KOPT-K1 (cell line): ENCODE data around the gene ATXN1.
"Not testable (repeated sequence)": the region's sequence is repeated elsewhere in the genome, so short reads cannot be mapped to it uniquely, and the experiment has no call there.

Source experiments
- H3K27ac ChIP-seq: fragments of 200-600 bp; sonication (generic); 2 replicates; pipeline ENCODE4 v1.5.1; 2016; ENCODE audit warnings: antibody characterized with exemption, mild to moderate bottlenecking, low read depth, low read length; ENCODE audit not compliant: poor library complexity, severe bottlenecking
- H3K36me3 ChIP-seq: fragments of 200-600 bp; sonication (generic); 2 replicates; pipeline ENCODE4 v1.5.1; 2017; ENCODE audit warnings: antibody characterized with exemption, mild to moderate bottlenecking, low read length, moderate library complexity; ENCODE audit not compliant: insufficient read depth
- H3K9me3 ChIP-seq: fragments of 200-600 bp; sonication (generic); 2 replicates; pipeline ENCODE4 v1.5.1; 2017; ENCODE audit warnings: antibody characterized with exemption, low read length, mild to moderate bottlenecking; ENCODE audit not compliant: insufficient read depth, poor library complexity, severe bottlenecking

The ATXN1 gene

GRCh38 chr6:16390909-16391450 is 370.3 kb downstream of the ATXN1 start:
- not testable (repeated sequence) for H3K27ac ChIP-seq, H3K9me3 ChIP-seq, H3K36me3 ChIP-seq

- Histone ChIP-seq H3K36me3 (no peaks in the 10 kb centered on the region), H3K9me3 (no peaks in the 10 kb centered on the region), H3K27ac (no peak overlapping the region)
Measured at GRCh38 chr6:16389642-16390041, 371.6 kb downstream of the ATXN1 start.

- Histone ChIP-seq H3K9me3 (no peaks in the 10 kb centered on the region), H3K27ac (no peak overlapping the region), H3K36me3 (no peaks in the 10 kb centered on the region)
Measured at GRCh38 chr6:16388488-16388887, 372.8 kb downstream of the ATXN1 start.

GRCh38 chr6:16386057-16386456 is 375.2 kb downstream of the ATXN1 start:
- Histone ChIP-seq H3K9me3 (no peaks in the 10 kb centered on the region), H3K27ac (no peak overlapping the region), H3K36me3 (no peaks in the 10 kb centered on the region)

GRCh38 chr6:16383607-16384206 is 377.6 kb downstream of the ATXN1 start:
- Histone ChIP-seq H3K27ac (no peak overlapping the region), H3K9me3 (no peaks in the 10 kb centered on the region), H3K36me3 (no peaks in the 10 kb centered on the region)

GRCh38 chr6:16381968-16382367 is 379.3 kb downstream of the ATXN1 start:
- not testable (repeated sequence) for H3K27ac ChIP-seq, H3K9me3 ChIP-seq, H3K36me3 ChIP-seq

- no peaks in the 10 kb centered on the region for H3K36me3 ChIP-seq
- H3K9me3 ChIP-seq: no peaks in the 10 kb centered on the region
- H3K27ac ChIP-seq: no peak overlapping the region
Measured at GRCh38 chr6:16380220-16380809, 380.9 kb downstream of the ATXN1 start.

GRCh38 chr6:16378360-16378759 is 382.9 kb downstream of the ATXN1 start:
- not testable (repeated sequence) for H3K9me3 ChIP-seq, H3K36me3 ChIP-seq, H3K27ac ChIP-seq

GRCh38 chr6:16377470-16377869 is 383.8 kb downstream of the ATXN1 start:
- no peak overlapping the region for H3K27ac ChIP-seq
- no peaks in the 10 kb centered on the region for H3K9me3 ChIP-seq
- H3K36me3 ChIP-seq: no peaks in the 10 kb centered on the region

- no peaks in the 10 kb centered on the region for H3K36me3 ChIP-seq
- H3K9me3 ChIP-seq: no peaks in the 10 kb centered on the region
- H3K27ac ChIP-seq: no peak overlapping the region
Measured at GRCh38 chr6:16375843-16376242, 385.4 kb downstream of the ATXN1 start.

- no peak overlapping the region for H3K27ac ChIP-seq
- no peaks in the 10 kb centered on the region for H3K36me3 ChIP-seq
- no peaks in the 10 kb centered on the region for H3K9me3 ChIP-seq
Measured at GRCh38 chr6:16375206-16375605, 386.1 kb downstream of the ATXN1 start.

GRCh38 chr6:16374461-16375200 is 386.6 kb downstream of the ATXN1 start:
- Histone ChIP-seq H3K27ac (no peak overlapping the region), H3K9me3 (no peaks in the 10 kb centered on the region), H3K36me3 (no peaks in the 10 kb centered on the region)

GRCh38 chr6:16374016-16374415 is 387.2 kb downstream of the ATXN1 start:
- H3K27ac ChIP-seq: no peak overlapping the region
- H3K36me3 ChIP-seq: no peaks in the 10 kb centered on the region
- H3K9me3 ChIP-seq: no peaks in the 10 kb centered on the region

GRCh38 chr6:16372029-16372776 is 389.1 kb downstream of the ATXN1 start:
- Histone ChIP-seq H3K36me3 (no peaks in the 10 kb centered on the region), H3K27ac (no peak overlapping the region), H3K9me3 (no peaks in the 10 kb centered on the region)

- no peaks in the 10 kb centered on the region for H3K9me3 ChIP-seq
- no peak overlapping the region for H3K27ac ChIP-seq
- no peaks in the 10 kb centered on the region for H3K36me3 ChIP-seq
Measured at GRCh38 chr6:16371401-16371800, 389.9 kb downstream of the ATXN1 start.
